ENCODE results near the gene SPIRE2.
"Not testable (repeated sequence)": the region's sequence is repeated elsewhere in the genome, so short reads cannot be mapped to it uniquely, and the experiment has no call there.

SPIRE2 gene

GRCh38 chr16:89827383-89828198 is 684 bp upstream of the SPIRE2 start:
- no peak for TF ChIP-seq CTCF (conservative IDR thresholded peaks at IDR 0.05)
- H3K27ac ChIP-seq, result peak overlapping the region; percentile 66

GRCh38 chr16:89828870-89829629 is 775 bp downstream of the SPIRE2 start:
- no peak for TF ChIP-seq CTCF (conservative IDR thresholded peaks at IDR 0.05)
- peak overlapping the region; percentile 66 for H3K27ac ChIP-seq

- TF ChIP-seq CTCF (conservative IDR thresholded peaks at IDR 0.05), result no peak
- peak overlapping the region; percentile 66 for H3K27ac ChIP-seq
These were observed 1.6 kb downstream of the SPIRE2 start for GRCh38 chr16:89829630-89830437.

GRCh38 chr16:89831810-89832328 is 3.6 kb downstream of the SPIRE2 start:
- TF ChIP-seq CTCF (conservative IDR thresholded peaks at IDR 0.05), result no peak
- no peak overlapping the region for H3K27ac ChIP-seq

- not testable (repeated sequence) for H3K27ac ChIP-seq
These were observed 5.5 kb downstream of the SPIRE2 start for GRCh38 chr16:89833664-89834363.

GRCh38 chr16:89834813-89835363 is 6.6 kb downstream of the SPIRE2 start:
- H3K27ac ChIP-seq, result not testable (repeated sequence)

GRCh38 chr16:89836484-89836883 is 8.2 kb downstream of the SPIRE2 start:
- not testable (repeated sequence) for H3K27ac ChIP-seq

- TF ChIP-seq CTCF (conservative IDR thresholded peaks at IDR 0.05), result no peak
- H3K27ac ChIP-seq, result peak overlapping the region; percentile 72
These were observed 8.8 kb downstream of the SPIRE2 start for GRCh38 chr16:89837014-89837546.
